Measurements from ENCODE around the gene OR52H1.

Gene OR52H1

GRCh38 chr11:5507933-5508305 lies 40.4 kb downstream of the OR52H1 start:
- Histone ChIP-seq H3K36me3 (ENCODE audit: control insufficient read depth, insufficient read depth, low read length) (no peaks in the 10 kb centered on the region), H3K27ac (ENCODE audit: low read depth, low read length, severe bottlenecking) (no peak overlapping the region), H3K9me3 (ENCODE audit: control insufficient read depth, low read length) (no peaks in the 10 kb centered on the region), H3K4me1 (ENCODE audit: control insufficient read depth, insufficient read depth, low read length, poor library complexity, severe bottlenecking) (no peaks in the 10 kb centered on the region), H3K4me3 (ENCODE audit: extremely low read depth, insufficient read depth, low read length, poor library complexity, severe bottlenecking) (no peak overlapping the region)
- WGBS, 2 experiments (ENCODE audit: insufficient coverage in 2 of 2): 88 to 97% methylated on average over 4 to 6 of the region's 6 CpGs

DNA sequence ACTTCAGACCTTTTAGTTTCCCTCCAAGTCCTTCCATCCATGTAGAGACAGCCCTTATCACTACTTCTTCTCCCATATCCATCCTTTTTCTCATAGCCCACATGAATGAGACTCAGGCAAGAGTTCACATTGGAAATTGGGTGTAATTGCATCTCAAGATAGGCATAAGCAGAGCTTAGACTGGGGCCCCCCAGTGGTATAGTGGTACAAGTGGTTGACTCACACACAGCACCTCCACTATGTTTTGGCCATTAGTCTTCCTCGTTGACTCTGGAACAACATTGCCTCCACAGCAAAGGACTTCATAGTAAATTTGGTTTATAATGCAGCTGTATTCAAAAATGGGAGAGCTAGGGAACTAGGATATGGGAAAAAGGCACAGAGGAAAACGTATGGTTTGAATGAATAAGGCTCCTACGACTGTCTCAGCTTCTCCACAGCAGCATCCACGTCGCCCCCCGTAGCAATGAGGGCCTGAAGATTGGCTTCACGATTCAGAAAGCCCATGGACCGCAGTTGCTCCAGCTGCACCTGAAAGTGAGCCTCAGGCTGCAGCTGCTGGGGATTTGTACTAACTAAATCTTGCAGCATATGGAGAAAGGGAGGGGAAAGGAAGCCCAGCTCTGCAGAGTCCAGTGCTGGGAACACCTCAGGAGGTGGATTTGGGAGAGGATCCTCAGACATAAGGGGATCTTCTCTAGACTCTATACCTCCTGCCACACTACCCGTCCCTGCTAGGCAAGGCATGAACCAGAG lies 41.0 kb downstream of the OR52H1 start:
- Histone ChIP-seq H3K36me3 (ENCODE audit: control insufficient read depth, insufficient read depth, low read length) (no peaks in the 10 kb centered on the region), H3K4me3 (ENCODE audit: extremely low read depth, insufficient read depth, low read length, poor library complexity, severe bottlenecking) (no peak overlapping the region), H3K27ac (ENCODE audit: low read depth, low read length, severe bottlenecking) (no peak overlapping the region), H3K4me1 (ENCODE audit: control insufficient read depth, insufficient read depth, low read length, poor library complexity, severe bottlenecking) (no peaks in the 10 kb centered on the region), H3K9me3 (ENCODE audit: control insufficient read depth, low read length) (no peaks in the 10 kb centered on the region)
- WGBS, 2 experiments (ENCODE audit: insufficient coverage in 2 of 2): 85 to 92% methylated on average over 8 of the region's 9 CpGs

- Histone ChIP-seq H3K27ac (ENCODE audit: low read depth, low read length, severe bottlenecking) (no peak overlapping the region), H3K36me3 (ENCODE audit: control insufficient read depth, insufficient read depth, low read length) (no peaks in the 10 kb centered on the region), H3K4me1 (ENCODE audit: control insufficient read depth, insufficient read depth, low read length, poor library complexity, severe bottlenecking) (no peaks in the 10 kb centered on the region), H3K4me3 (ENCODE audit: extremely low read depth, insufficient read depth, low read length, poor library complexity, severe bottlenecking) (no peak overlapping the region), H3K9me3 (ENCODE audit: control insufficient read depth, low read length) (no peaks in the 10 kb centered on the region)
- WGBS, 2 experiments (ENCODE audit: insufficient coverage in 2 of 2): 81 to 83% methylated on average over 3 to 7 of the region's 9 CpGs
These were observed 42.8 kb downstream of the OR52H1 start for GRCh38 chr11:5505363-5506048.

DNA sequence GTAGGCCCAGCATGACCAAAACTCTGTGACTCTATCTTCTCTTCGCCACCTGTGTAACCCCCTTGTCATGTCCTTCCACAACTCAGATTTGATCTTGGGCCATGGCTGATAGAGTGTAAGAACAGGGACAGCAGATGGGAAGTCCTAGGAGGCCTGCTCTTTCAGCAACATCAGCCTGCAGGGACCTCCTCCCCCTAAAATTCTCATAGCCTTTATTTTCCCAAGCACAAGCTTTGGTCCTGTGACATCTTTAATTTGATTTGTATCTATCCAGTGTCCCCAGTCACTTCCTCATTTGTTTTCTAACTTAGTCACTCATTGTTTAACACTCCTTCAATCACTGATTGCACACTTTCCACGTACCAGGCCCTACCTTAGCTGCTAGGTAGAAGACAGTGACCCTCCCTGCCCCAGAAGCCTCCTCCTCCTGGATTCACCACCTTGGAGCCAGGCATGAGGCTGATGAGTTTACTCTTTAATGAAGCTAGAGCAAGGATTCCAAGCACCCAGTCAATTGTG lies 43.9 kb downstream of the OR52H1 start:
- Histone ChIP-seq H3K36me3 (ENCODE audit: control insufficient read depth, insufficient read depth, low read length) (no peaks in the 10 kb centered on the region), H3K4me3 (ENCODE audit: extremely low read depth, insufficient read depth, low read length, poor library complexity, severe bottlenecking) (no peak overlapping the region), H3K27ac (ENCODE audit: low read depth, low read length, severe bottlenecking) (no peak overlapping the region), H3K4me1 (ENCODE audit: control insufficient read depth, insufficient read depth, low read length, poor library complexity, severe bottlenecking) (no peaks in the 10 kb centered on the region), H3K9me3 (ENCODE audit: control insufficient read depth, low read length) (no peaks in the 10 kb centered on the region)
- WGBS, 2 experiments (ENCODE audit: insufficient coverage in 2 of 2): 80 to 90% methylated on average over 2 of the region's 2 CpGs

DNA sequence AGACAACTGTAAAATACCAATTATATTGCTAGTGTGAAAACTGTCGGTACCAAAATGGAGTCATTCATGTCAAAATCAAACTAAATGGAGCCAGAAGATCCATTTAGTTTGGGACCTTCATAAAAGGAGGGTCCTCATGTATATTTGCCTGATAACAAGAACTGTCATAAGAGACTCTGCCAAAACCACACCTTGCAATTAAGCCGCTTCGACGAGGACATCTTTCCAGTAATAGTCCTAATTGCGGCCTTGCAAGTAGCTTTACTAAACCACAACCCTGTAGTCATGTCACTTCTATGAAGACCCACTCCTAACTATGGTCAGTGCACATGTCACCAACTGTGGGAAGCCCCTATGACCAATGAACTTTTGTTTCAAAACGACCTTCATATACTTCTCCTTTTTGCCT lies 47.9 kb downstream of the OR52H1 start:
- no peaks in the 10 kb centered on the region for H3K9me3 ChIP-seq (ENCODE audit: control insufficient read depth, low read length)
- no peak overlapping the region for H3K4me3 ChIP-seq (ENCODE audit: extremely low read depth, insufficient read depth, low read length, poor library complexity, severe bottlenecking)
- WGBS, 2 experiments (ENCODE audit: insufficient coverage in 2 of 2): 71 to 96% methylated on average over 1 to 4 of the region's 6 CpGs
- H3K4me1 ChIP-seq (ENCODE audit: control insufficient read depth, insufficient read depth, low read length, poor library complexity, severe bottlenecking): no peaks in the 10 kb centered on the region
- H3K36me3 ChIP-seq (ENCODE audit: control insufficient read depth, insufficient read depth, low read length): no peaks in the 10 kb centered on the region
- no peak overlapping the region for H3K27ac ChIP-seq (ENCODE audit: low read depth, low read length, severe bottlenecking)

DNA sequence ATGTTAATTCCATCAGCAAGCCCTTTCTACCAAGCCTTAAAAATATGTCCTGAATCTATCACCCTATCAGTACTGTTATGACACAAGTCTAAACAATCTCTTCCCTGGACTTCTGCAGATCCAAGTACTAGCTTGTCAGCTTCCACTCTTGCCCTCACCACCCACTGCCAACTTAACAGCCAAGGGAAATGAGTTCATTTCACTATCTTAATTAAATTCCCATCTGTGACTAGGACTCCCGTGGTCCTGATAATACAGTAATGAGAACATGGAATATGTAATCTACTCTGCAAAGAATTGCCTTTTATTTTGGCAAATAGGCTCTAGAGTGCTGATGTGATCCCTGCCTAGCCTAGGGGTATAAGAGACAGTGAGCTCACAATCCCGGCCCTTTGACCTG lies 48.7 kb downstream of the OR52H1 start:
- no peaks in the 10 kb centered on the region for H3K9me3 ChIP-seq (ENCODE audit: control insufficient read depth, low read length)
- no peak overlapping the region for H3K27ac ChIP-seq (ENCODE audit: low read depth, low read length, severe bottlenecking)
- whole genome bisulfite sequencing, 2 experiments (ENCODE audit: insufficient coverage in 2 of 2): 83% methylated on average over 2 of the region's 2 CpGs; no CpG with 5 or more reads in 1 of the 2 experiments
- H3K4me1 ChIP-seq (ENCODE audit: control insufficient read depth, insufficient read depth, low read length, poor library complexity, severe bottlenecking): no peaks in the 10 kb centered on the region
- no peaks in the 10 kb centered on the region for H3K36me3 ChIP-seq (ENCODE audit: control insufficient read depth, insufficient read depth, low read length)
- H3K4me3 ChIP-seq (ENCODE audit: extremely low read depth, insufficient read depth, low read length, poor library complexity, severe bottlenecking): no peak overlapping the region
